Testis (tissue), 3 donors: ENCODE data around the gene TTF2. TPM values are rescaled to one million over a fixed set of nuclear protein-coding genes. Genes with fewer than 3 reads are reported as not detected.
"Not testable (repeated sequence)": the region's sequence is repeated elsewhere in the genome, so short reads cannot be mapped to it uniquely, and the experiment has no call there.

Source experiments
- DNase-seq: peaks from one replicate; pipeline ENCODE4 v3.0.0-alpha.2; 2019
- H3K27ac ChIP-seq, 2 donors: fragments of 200-600 bp; sonication (generic); one replicate each; pipeline ENCODE4 v1.5.1; 2019
- H3K27me3 ChIP-seq: fragments of 200-600 bp; sonication (generic); one replicate; pipeline ENCODE4 v1.5.1; 2019
- H3K36me3 ChIP-seq: fragments of 200-600 bp; sonication (generic); one replicate; pipeline ENCODE4 v1.5.1; 2017; ENCODE audit warnings: low read depth; ENCODE audit errors: missing control alignments
- H3K4me1 ChIP-seq: fragments of 200-600 bp; sonication (generic); one replicate; pipeline ENCODE4 v1.5.1; 2019
- H3K4me3 ChIP-seq, 2 donors: fragments of 200-600 bp; sonication (generic); one replicate each; pipeline ENCODE4 v1.5.1; 2017 to 2019
- H3K9me3 ChIP-seq: fragments of 200-600 bp; sonication (generic); one replicate; pipeline ENCODE4 v1.5.1; 2017
- CTCF ChIP-seq, 3 experiments: fragments of 450-650 bp in 2 of 3; fragments of 200-600 bp in 1 of 3; sonication (generic) in 1 of 3; IDR thresholded peaks; one replicate each; pipeline ENCODE4 v1.5.1; 2016 to 2019; ENCODE audit warnings: antibody characterized with exemption in 3 of 3, mild to moderate bottlenecking in 2 of 3, moderate library complexity in 1 of 3
- POLR2A ChIP-seq: fragments of 450-650 bp; IDR thresholded peaks from one replicate; pipeline ENCODE4 v1.6.1; 2017; ENCODE audit warnings: antibody characterized with exemption, mild to moderate bottlenecking, moderate library complexity
- WGBS, 2 donors: methylation state at CpG; one replicate each; pipeline ENCODE4 v1.1.5; 2018; 5-methylcytosine and 5-hydroxymethylcytosine counted together
- intact Hi-C: fragments of 100-400 bp; cut with DNase I; formaldehyde crosslinking; loops from one replicate; pipeline ENCODE4 v1.15.1; 2023; ENCODE audit warnings: low total_unique reads
- microRNA counts, 2 donors: library from miRNA; unstranded; fragments of <30 nt; microRNA quantifications; one replicate each; lab custom pipeline; 2016
- microRNA-seq, 2 donors: library from miRNA; unstranded; fragments of <30 nt; microRNA quantifications; one replicate each; pipeline ENCODE4, GENCODE V29; 2016; ENCODE audit warnings: borderline number of aligned reads in 2 of 2, borderline replicate concordance in 1 of 2
- polyA plus RNA-seq: library from polyadenylated mRNA; stranded (reverse); fragments of 350-450 nt; fragmentation: Illumina TruSeq; extraction: RNeasy Lipid Tissue Mini Kit (QIAGEN cat#74804); gene quantifications from one replicate; pipeline ENCODE4 v1.2.3, GENCODE V29; 2014; ENCODE audit warnings: low read depth, low replicate concordance; ENCODE audit not compliant: insufficient read depth
- small RNA-seq, 2 donors: library from RNA; depleted of rRNA; stranded (forward); fragments of <200 nt; gene quantifications; one replicate each; pipeline ENCODE3, GENCODE V24; 2016
- total RNA-seq, 2 donors: library from RNA; depleted of rRNA; stranded (reverse); fragments of >200 nt; gene quantifications; one replicate each; pipeline ENCODE4 v1.2.3, GENCODE V29; 2016

Gene TTF2
- total and polyA plus RNA-seq, 3 donors from 2014 or later = 20.2 to 26.5 (median 20.8) TPM

- Histone ChIP-seq H3K27ac (no peak overlapping the region), H3K9me3 (no peaks in the 10 kb centered on the region), H3K36me3 (no peaks in the 10 kb centered on the region), H3K27me3 (no peaks in the 10 kb centered on the region), H3K4me3 (no peak overlapping the region), H3K4me1 (no peaks in the 10 kb centered on the region)
- WGBS, 2 donors = 67 to 69% methylated on average over 4 of the region's 4 CpGs
- no peak for TF ChIP-seq CTCF (IDR thresholded peaks at IDR 0.05)
- no peak for TF ChIP-seq POLR2A
- DNase-seq = no peak
- intact Hi-C loops = no loop called here
These were observed 87.3 kb downstream of the TTF2 start for GRCh38 chr1:117147341-117147831.

- WGBS, 2 donors = 89 to 90% methylated on average over 5 of the region's 5 CpGs
- no peak for TF ChIP-seq POLR2A
- TF ChIP-seq CTCF (IDR thresholded peaks at IDR 0.05) = no peak
- no peaks in the 10 kb centered on the region for H3K36me3 ChIP-seq
- no peaks in the 10 kb centered on the region for H3K4me1 ChIP-seq
- H3K27ac ChIP-seq = no peak overlapping the region
- intact Hi-C loops = no loop called here
- no peaks in the 10 kb centered on the region for H3K9me3 ChIP-seq
- H3K27me3 ChIP-seq = no peaks in the 10 kb centered on the region
- H3K4me3 ChIP-seq = no peak overlapping the region
- no peak for DNase-seq
These were observed 87.9 kb downstream of the TTF2 start for GRCh38 chr1:117147856-117148588.

- Histone ChIP-seq H3K27me3 (no peaks in the 10 kb centered on the region), H3K4me3 (no peak overlapping the region), H3K36me3 (no peaks in the 10 kb centered on the region), H3K27ac (no peak overlapping the region), H3K9me3 (no peaks in the 10 kb centered on the region), H3K4me1 (no peaks in the 10 kb centered on the region)
- TF ChIP-seq CTCF (IDR thresholded peaks at IDR 0.05) (no peak), POLR2A (no peak)
- DNase-seq = no peak
- intact Hi-C loops = no loop called here
- 67 to 74% methylated on average over 2 of the region's 2 CpGs for WGBS, 2 donors
These were observed 90.2 kb downstream of the TTF2 start for GRCh38 chr1:117150316-117150715.

GRCh38 chr1:117151305-117151704, 91.2 kb downstream of the TTF2 start:
- H3K36me3 ChIP-seq, H3K27me3 ChIP-seq, H3K27ac ChIP-seq, intact Hi-C loops, H3K4me3 ChIP-seq, H3K9me3 ChIP-seq, H3K4me1 ChIP-seq: not testable (repeated sequence)
- 91% methylated on average over 5 of the region's 5 CpGs for WGBS, 2 donors
- DNase-seq = peak; percentile 46

MicroRNA genes within 50 kb of the gene (microRNA counts, 767-probe panel; counts per million panel counts)
- 0 to 152 counts per million in 2 donors for microRNA hsa-miR-942 (lab: Ali Mortazavi, UCI)

Small RNA genes lying within 50 kb of the gene (microRNA-seq; reads per million reads assigned to microRNA genes)
- 28.3 to 36.1 reads per million in 2 donors for gene MIR942

Small RNA genes lying within 50 kb of the gene (small RNA-seq; reads per million reads assigned to genes)
- 0 to 0.57 reads per million in 2 donors for gene MIR942

Other genes with a start within 250 kb of the TTF2 start
- 10 to 100 TPM; 26.8 to 28.1 TPM for gene PTGFRN, start 150.4 kb upstream of the TTF2 start, total RNA-seq
- gene PTGFRN, start 150.4 kb upstream of the TTF2 start, polyA plus RNA-seq = 32.0 TPM
- 1 to 10 TPM in 1 of 2 donors, under 1 TPM in 1; 0.79 to 1.2 TPM for gene CD101, start 58.6 kb upstream of the TTF2 start, total RNA-seq
- gene CD101, start 58.6 kb upstream of the TTF2 start, polyA plus RNA-seq = 1.4 TPM
- 10 to 100 TPM; 19.4 to 21.6 TPM for gene TRIM45, start 61.4 kb downstream of the TTF2 start, total RNA-seq
- 12.3 TPM for gene TRIM45, start 61.4 kb downstream of the TTF2 start, polyA plus RNA-seq
- 1 to 10 TPM; 1.3 to 1.9 TPM for gene VTCN1, start 150.6 kb downstream of the TTF2 start, total RNA-seq
- gene VTCN1, start 150.6 kb downstream of the TTF2 start, polyA plus RNA-seq = 2.6 TPM